ENCODE results near the gene PAPPA2.

The PAPPA2 gene

GRCh38 chr1:176796583-176796982 lies 333.6 kb downstream of the PAPPA2 start:
- no peak overlapping the region for H3K4me3 ChIP-seq (ENCODE audit: low read depth, low read length)
- TF ChIP-seq CTCF (IDR thresholded peaks at IDR 0.05; ENCODE audit: borderline replicate concordance, insufficient read depth, low read depth, low read length) = no peak

GRCh38 chr1:176799327-176799726 lies 336.4 kb downstream of the PAPPA2 start:
- no peak for TF ChIP-seq CTCF (IDR thresholded peaks at IDR 0.05; ENCODE audit: borderline replicate concordance, insufficient read depth, low read depth, low read length)
- H3K4me3 ChIP-seq (ENCODE audit: low read depth, low read length) = no peak overlapping the region

GRCh38 chr1:176800978-176801513 lies 338.1 kb downstream of the PAPPA2 start:
- no peak for TF ChIP-seq CTCF (IDR thresholded peaks at IDR 0.05; ENCODE audit: borderline replicate concordance, insufficient read depth, low read depth, low read length)
- no peak overlapping the region for H3K4me3 ChIP-seq (ENCODE audit: low read depth, low read length)

- no peak for TF ChIP-seq CTCF (IDR thresholded peaks at IDR 0.05; ENCODE audit: borderline replicate concordance, insufficient read depth, low read depth, low read length)
- no peak overlapping the region for H3K4me3 ChIP-seq (ENCODE audit: low read depth, low read length)
These were observed 338.6 kb downstream of the PAPPA2 start for GRCh38 chr1:176801514-176802020.

GRCh38 chr1:176802316-176802715 lies 339.3 kb downstream of the PAPPA2 start:
- H3K4me3 ChIP-seq (ENCODE audit: low read depth, low read length) = no peak overlapping the region
- no peak for TF ChIP-seq CTCF (IDR thresholded peaks at IDR 0.05; ENCODE audit: borderline replicate concordance, insufficient read depth, low read depth, low read length)

- no peak for TF ChIP-seq CTCF (IDR thresholded peaks at IDR 0.05; ENCODE audit: borderline replicate concordance, insufficient read depth, low read depth, low read length)
- no peak overlapping the region for H3K4me3 ChIP-seq (ENCODE audit: low read depth, low read length)
These were observed 340.1 kb downstream of the PAPPA2 start for GRCh38 chr1:176803042-176803441.

GRCh38 chr1:176803596-176803995 lies 340.6 kb downstream of the PAPPA2 start:
- no peak overlapping the region for H3K4me3 ChIP-seq (ENCODE audit: low read depth, low read length)
- TF ChIP-seq CTCF (IDR thresholded peaks at IDR 0.05; ENCODE audit: borderline replicate concordance, insufficient read depth, low read depth, low read length) = no peak

Measured in GM12875 (cell line).